BLaER1 treated with 17β-estradiol and CSF1 and Interleukin-3, amounts not matched to agents 10 nM and 100 nM (cell line): Measurements from ENCODE around the gene COLEC12.
A peak's percentile ranks its signal among the peaks of the same experiment; 100 is the strongest.

Source experiments
- H3K27ac ChIP-seq, 11 experiments: shearing (Covaris generic); formaldehyde crosslinking; 2 replicates each; pipeline ENCODE4 v1.8.1; 2022
- H3K27me3 ChIP-seq, 11 experiments: shearing (Covaris generic); formaldehyde crosslinking; 2 replicates each; pipeline ENCODE4 v1.8.1; 2022
- H3K36me3 ChIP-seq, 11 experiments: shearing (Covaris generic); formaldehyde crosslinking; 2 replicates each; pipeline ENCODE4 v1.8.1; 2022
- H3K4me1 ChIP-seq, 10 experiments: shearing (Covaris generic); formaldehyde crosslinking; 2 replicates each; pipeline ENCODE4 v1.8.1; 2022
- H3K4me2 ChIP-seq, 11 experiments: shearing (Covaris generic); formaldehyde crosslinking; 2 replicates each; pipeline ENCODE4 v1.8.1; 2022
- H3K4me3 ChIP-seq, 10 experiments: shearing (Covaris generic); formaldehyde crosslinking; 2 replicates each; pipeline ENCODE4 v1.8.1; 2022
- H3K9ac ChIP-seq, 11 experiments: shearing (Covaris generic); formaldehyde crosslinking; 2 replicates each; pipeline ENCODE4 v1.8.1; 2022
- H3K9me3 ChIP-seq, 11 experiments: shearing (Covaris generic); formaldehyde crosslinking; replicated peaks in 1 of 11; 2 replicates each; pipeline ENCODE4 v1.8.1; 2022
- H4K20me1 ChIP-seq, 11 experiments: shearing (Covaris generic); formaldehyde crosslinking; 2 replicates each; pipeline ENCODE4 v1.8.1; 2022
- Cebpa-rat ChIP-seq, 11 experiments: shearing (Covaris generic); IDR thresholded peaks; 2 replicates each; pipeline ENCODE4 v1.8.1; 2022

The COLEC12 gene

GRCh38 chr18:463403-463802, 37.1 kb downstream of the COLEC12 start:
- H3K4me2 ChIP-seq = peak overlapping the region; percentile 67 to 92 (median 84)
- H3K9ac ChIP-seq = peak overlapping the region; percentile 26 to 66 (median 61); a peak in 21 of 22 replicates
- peaks cover 5 to 39% (median 29%) of the 10 kb centered on the region in 11 experiments; a peak in 14 of 22 replicates for H3K36me3 ChIP-seq
- H3K4me3 ChIP-seq = peak overlapping the region in 4 of 10 experiments; percentile 12 to 53 (median 20); a peak in 6 of 20 replicates
- peak overlapping the region; percentile 58 to 100 (median 77); a peak in 21 of 22 replicates for H3K27ac ChIP-seq
- TF ChIP-seq Cebpa-rat (IDR thresholded peaks at IDR 0.05) = no peak
- H3K4me1 ChIP-seq = peaks cover 68 to 98% (median 83%) of the 10 kb centered on the region in 10 experiments
- H3K9me3 ChIP-seq = peaks cover 32 to 43% (median 42%) of the 10 kb centered on the region in 11 experiments
- no peaks in the 10 kb centered on the region for H4K20me1 ChIP-seq
- no peaks in the 10 kb centered on the region for H3K27me3 ChIP-seq

GRCh38 chr18:461762-462161, 38.7 kb downstream of the COLEC12 start:
- TF ChIP-seq Cebpa-rat (IDR thresholded peaks at IDR 0.05) = no peak
- no peak overlapping the region for H3K9ac ChIP-seq
- peaks cover 5 to 40% (median 29%) of the 10 kb centered on the region in 11 experiments; a peak in 14 of 22 replicates for H3K36me3 ChIP-seq
- H3K4me1 ChIP-seq = peaks cover 68 to 98% (median 85%) of the 10 kb centered on the region in 10 experiments
- H4K20me1 ChIP-seq = no peaks in the 10 kb centered on the region
- H3K27ac ChIP-seq = peak overlapping the region in 7 of 11 experiments; percentile 3 to 100 (median 76); a peak in 7 of 22 replicates
- peaks cover 32 to 49% (median 45%) of the 10 kb centered on the region in 11 experiments for H3K9me3 ChIP-seq
- H3K27me3 ChIP-seq = no peaks in the 10 kb centered on the region
- peak overlapping the region in 2 of 11 experiments; percentile 88 to 91; a peak in 1 of 22 replicates for H3K4me2 ChIP-seq
- H3K4me3 ChIP-seq = no peak overlapping the region; a peak in 1 of 20 replicates

GRCh38 chr18:460791-461190, 39.7 kb downstream of the COLEC12 start:
- Histone ChIP-seq H3K36me3 (peaks cover 5 to 40% (median 29%) of the 10 kb centered on the region in 11 experiments; a peak in 14 of 22 replicates), H3K9ac (no peak overlapping the region), H3K27me3 (no peaks in the 10 kb centered on the region), H3K27ac (peak overlapping the region in 8 of 11 experiments; percentile 18 to 100 (median 99); a peak in 13 of 22 replicates), H4K20me1 (no peaks in the 10 kb centered on the region), H3K4me1 (peaks cover 74 to 98% (median 85%) of the 10 kb centered on the region in 10 experiments), H3K4me3 (peak overlapping the region in 2 of 10 experiments; percentile 9 to 33; a peak in 3 of 20 replicates), H3K4me2 (peak overlapping the region in 10 of 11 experiments; percentile 24 to 97 (median 91); a peak in 14 of 22 replicates), H3K9me3 (peaks cover 32 to 49% (median 45%) of the 10 kb centered on the region in 11 experiments)
- TF ChIP-seq Cebpa-rat (IDR thresholded peaks at IDR 0.05) = no peak

GRCh38 chr18:459814-460593, 40.5 kb downstream of the COLEC12 start:
- Histone ChIP-seq H3K27me3 (no peaks in the 10 kb centered on the region), H3K36me3 (peaks cover 5 to 40% (median 29%) of the 10 kb centered on the region in 11 experiments; a peak in 14 of 22 replicates), H3K27ac (peak overlapping the region in 9 of 11 experiments; percentile 95 to 100 (median 99); a peak in 18 of 22 replicates), H3K4me1 (peaks cover 80 to 98% (median 86%) of the 10 kb centered on the region in 10 experiments), H3K4me2 (peak overlapping the region; percentile 24 to 97 (median 91)), H3K9ac (peak overlapping the region in 2 of 11 experiments; percentile 1 to 12; a peak in 3 of 22 replicates), H4K20me1 (no peaks in the 10 kb centered on the region), H3K4me3 (peak overlapping the region in 8 of 10 experiments; percentile 11 to 59 (median 39); a peak in 10 of 20 replicates), H3K9me3 (peaks cover 32 to 49% (median 45%) of the 10 kb centered on the region in 11 experiments)
- no peak for TF ChIP-seq Cebpa-rat (IDR thresholded peaks at IDR 0.05)

GRCh38 chr18:457521-458412, 42.7 kb downstream of the COLEC12 start:
- Histone ChIP-seq H3K9me3 (peaks cover 32 to 48% (median 44%) of the 10 kb centered on the region in 11 experiments), H3K27ac (peak overlapping the region; percentile 81 to 100 (median 99)), H3K27me3 (no peaks in the 10 kb centered on the region), H3K4me3 (peak overlapping the region in 9 of 10 experiments; percentile 18 to 65 (median 38); a peak in 13 of 20 replicates), H3K36me3 (peaks cover 5 to 39% (median 29%) of the 10 kb centered on the region in 11 experiments; a peak in 14 of 22 replicates), H4K20me1 (no peaks in the 10 kb centered on the region), H3K4me2 (peak overlapping the region; percentile 86 to 97 (median 91)), H3K9ac (peak overlapping the region; percentile 78 to 97 (median 95)), H3K4me1 (peaks cover 80 to 98% (median 86%) of the 10 kb centered on the region in 10 experiments)
- TF ChIP-seq Cebpa-rat (IDR thresholded peaks at IDR 0.05) = peak in 5 of 11 experiments; percentile 9 to 91 (median 87); a peak in 11 of 22 replicates

GRCh38 chr18:457140-457519, 43.4 kb downstream of the COLEC12 start:
- Histone ChIP-seq H3K9me3 (peaks cover 30 to 45% (median 40%) of the 10 kb centered on the region in 11 experiments), H4K20me1 (no peaks in the 10 kb centered on the region), H3K27ac (peak overlapping the region; percentile 81 to 100 (median 99)), H3K36me3 (peaks cover 5 to 38% (median 25%) of the 10 kb centered on the region in 11 experiments; a peak in 14 of 22 replicates), H3K9ac (peak overlapping the region; percentile 78 to 97 (median 95)), H3K4me3 (peak overlapping the region; percentile 27 to 65 (median 57); a peak in 19 of 20 replicates), H3K4me1 (peaks cover 83 to 98% (median 87%) of the 10 kb centered on the region in 10 experiments), H3K4me2 (peak overlapping the region; percentile 86 to 97 (median 91)), H3K27me3 (no peaks in the 10 kb centered on the region)
- TF ChIP-seq Cebpa-rat (IDR thresholded peaks at IDR 0.05) = peak in 3 of 11 experiments; percentile 20 to 66 (median 49); a peak in 6 of 22 replicates

- no peaks in the 10 kb centered on the region for H4K20me1 ChIP-seq
- H3K27ac ChIP-seq = peak overlapping the region; percentile 81 to 100 (median 99)
- H3K4me3 ChIP-seq = peak overlapping the region; percentile 27 to 65 (median 57); a peak in 19 of 20 replicates
- TF ChIP-seq Cebpa-rat (IDR thresholded peaks at IDR 0.05) = 0 out of 22 replicates have a peak, but pooled peaks of 1 of the 11 experiments have one; percentile 7
- H3K27me3 ChIP-seq = no peaks in the 10 kb centered on the region
- peak overlapping the region; percentile 78 to 97 (median 95) for H3K9ac ChIP-seq
- peaks cover 5 to 36% (median 19%) of the 10 kb centered on the region in 11 experiments; a peak in 14 of 22 replicates for H3K36me3 ChIP-seq
- peaks cover 88 to 98% (median 92%) of the 10 kb centered on the region in 10 experiments for H3K4me1 ChIP-seq
- H3K4me2 ChIP-seq = peak overlapping the region; percentile 86 to 97 (median 91)
- peaks cover 25 to 45% (median 40%) of the 10 kb centered on the region in 11 experiments for H3K9me3 ChIP-seq
Observed at GRCh38 chr18:456361-457139, 44.0 kb downstream of the COLEC12 start.
